Skeletal muscle cell (primary cell): ENCODE measurements around the gene IL20RB.
"Not testable (repeated sequence)": the region's sequence is repeated elsewhere in the genome, so short reads cannot be mapped to it uniquely, and the experiment has no call there.

ENCODE experiments used
- DNase-seq: peaks from one replicate; pipeline ENCODE4 v3.0.0-alpha.2; 2010; ENCODE audit warnings: low read depth
- H3K4me3 ChIP-seq: 2 replicates; pipeline ENCODE4 v1.5.1; 2011; ENCODE audit warnings: low read depth, mild to moderate bottlenecking, control low read depth, low read length, moderate library complexity

IL20RB gene

GRCh38 chr3:137017316-137017715 is 59.5 kb downstream of the IL20RB start:
- not testable (repeated sequence) for H3K4me3 ChIP-seq, DNase-seq

GRCh38 chr3:137020315-137020714 is 62.5 kb downstream of the IL20RB start:
- no peak overlapping the region for H3K4me3 ChIP-seq
- DNase-seq: no peak

- H3K4me3 ChIP-seq: no peak overlapping the region
- DNase-seq: no peak
These were observed 63.1 kb downstream of the IL20RB start for GRCh38 chr3:137020888-137021287.

- no peak overlapping the region for H3K4me3 ChIP-seq
- no peak for DNase-seq
These were observed 66.6 kb downstream of the IL20RB start for GRCh38 chr3:137024348-137024747.

- no peak for DNase-seq
- H3K4me3 ChIP-seq: no peak overlapping the region
These were observed 68.9 kb downstream of the IL20RB start for GRCh38 chr3:137026701-137027100.

- peak overlapping the region; percentile 43 for H3K4me3 ChIP-seq
- peak; percentile 40 for DNase-seq
These were observed 74.8 kb downstream of the IL20RB start for GRCh38 chr3:137032465-137033120.

- DNase-seq: no peak
- no peak overlapping the region for H3K4me3 ChIP-seq
These were observed 77.8 kb downstream of the IL20RB start for GRCh38 chr3:137035631-137036030.

- no peak for DNase-seq
These were observed 81.8 kb downstream of the IL20RB start for GRCh38 chr3:137039570-137039969.

GRCh38 chr3:137041251-137041650 is 83.5 kb downstream of the IL20RB start:
- DNase-seq: no peak

More at GRCh38 chr3:137039570-137039969, 81.8 kb downstream of the IL20RB start:
- H3K4me3 ChIP-seq: no peak overlapping the region

GRCh38 chr3:137041686-137042085 is 83.9 kb downstream of the IL20RB start:
- no peak overlapping the region for H3K4me3 ChIP-seq
- DNase-seq: no peak

More at GRCh38 chr3:137041251-137041650, 83.5 kb downstream of the IL20RB start:
- H3K4me3 ChIP-seq: no peak overlapping the region

- DNase-seq: no peak
- no peak overlapping the region for H3K4me3 ChIP-seq
These were observed 89.0 kb downstream of the IL20RB start for GRCh38 chr3:137046747-137047146.

- no peak overlapping the region for H3K4me3 ChIP-seq
- DNase-seq: no peak
These were observed 89.5 kb downstream of the IL20RB start for GRCh38 chr3:137047240-137047639.

- H3K4me3 ChIP-seq: no peak overlapping the region
- DNase-seq: no peak
These were observed 92.5 kb downstream of the IL20RB start for GRCh38 chr3:137050281-137050680.

GRCh38 chr3:137052298-137052697 is 94.5 kb downstream of the IL20RB start:
- no peak overlapping the region for H3K4me3 ChIP-seq
- no peak for DNase-seq
